Breast epithelium (tissue), 4 donors: ENCODE measurements around the gene SLC36A4. TPM values are rescaled to one million over a fixed set of nuclear protein-coding genes. Genes with fewer than 3 reads are reported as not detected.

Source experiments
- DNase-seq, 2 donors: peaks; one replicate each; pipeline ENCODE4 v3.0.0-alpha.2; 2019; ENCODE audit warnings: low spot score in 2 of 2
- H3K27ac ChIP-seq, 2 donors: fragments of 200-600 bp; sonication (generic) in 1 of 2; one replicate each; pipeline ENCODE4 v1.5.1; 2016 to 2019; ENCODE audit warnings: mild to moderate bottlenecking in 1 of 2
- H3K27me3 ChIP-seq, 2 donors: fragments of 200-600 bp; sonication (generic) in 1 of 2; one replicate each; pipeline versions ENCODE4 v1.5.1 to v1.6.0; 2017 to 2019; ENCODE audit warnings: control low read depth in 1 of 2, mild to moderate bottlenecking in 1 of 2
- H3K36me3 ChIP-seq: fragments of 200-600 bp; one replicate; pipeline ENCODE4 v1.5.1; 2019
- H3K4me1 ChIP-seq, 2 donors: fragments of 200-600 bp; sonication (generic); one replicate each; pipeline ENCODE4 v1.5.1; 2016 to 2019; ENCODE audit warnings: control low read depth in 1 of 2
- H3K4me3 ChIP-seq, 3 donors: fragments of 200-600 bp; sonication (generic); 1 replicate in 2 of 3; 2 replicates in 1 of 3; pipeline ENCODE4 v1.5.1; 2016 to 2019; ENCODE audit warnings: mild to moderate bottlenecking in 3 of 3, moderate library complexity in 2 of 3
- H3K9me3 ChIP-seq, 2 donors: fragments of 200-600 bp; sonication (generic) in 1 of 2; one replicate each; pipeline ENCODE4 v1.5.1; 2016 to 2019; ENCODE audit warnings: control low read depth in 1 of 2
- POLR2A ChIP-seq: fragments of 450-650 bp; IDR thresholded peaks from one replicate; pipeline ENCODE4 v1.6.1; 2016; ENCODE audit warnings: antibody characterized with exemption, mild to moderate bottlenecking, moderate library complexity
- POLR2AphosphoS5 ChIP-seq, 3 donors: sonication (generic); formaldehyde crosslinking; IDR thresholded peaks; one replicate each; pipeline ENCODE4 v1.6.1; 2017; ENCODE audit warnings: antibody characterized with exemption in 3 of 3
- intact Hi-C: fragments of 100-400 bp; cut with DNase I; formaldehyde crosslinking; loops from one replicate; pipeline ENCODE4 v1.15.1; 2023; ENCODE audit warnings: low total_unique reads
- total RNA-seq, 3 donors: library from RNA; depleted of rRNA; stranded (reverse); fragments of >200 nt; gene quantifications; one replicate each; pipeline ENCODE4 v1.1.0, GENCODE V29; 2016
- TF ChIP-seq, protein P1 (sequence below), 3 donors: fragments of 450-650 bp; IDR thresholded peaks; one replicate each; pipeline ENCODE4 v1.5.1; 2016 to 2017; ENCODE audit warnings: antibody characterized with exemption in 3 of 3, mild to moderate bottlenecking in 3 of 3, moderate library complexity in 3 of 3

The SLC36A4 gene
- total RNA-seq, 3 donors from 2014 or later = 19.8 to 26.3 (median 21.6) TPM

DNA sequence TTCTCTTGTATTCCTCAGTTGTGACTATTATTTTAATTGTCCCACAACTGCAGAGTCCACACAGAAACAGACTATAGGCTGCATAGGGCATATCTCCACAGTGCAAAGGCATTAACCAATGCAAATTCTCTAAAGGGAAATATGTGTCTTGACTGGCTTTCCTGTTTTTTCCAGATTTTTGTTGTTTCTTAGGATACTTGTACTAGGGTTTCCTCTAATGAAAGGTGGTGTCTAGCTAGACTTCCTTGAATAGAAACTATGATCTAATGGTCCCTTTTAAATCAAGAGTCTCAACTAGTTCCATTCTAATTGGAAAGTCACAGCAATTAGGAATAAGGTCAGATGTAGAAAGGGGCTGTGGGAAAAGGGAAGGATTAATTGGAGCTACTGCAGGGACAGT is 37.6 kb downstream of the SLC36A4 start:
- no peak for TF ChIP-seq POLR2A
- no peak for TF ChIP-seq POLR2AphosphoS5 (IDR thresholded peaks at IDR 0.05)
- TF ChIP-seq, protein P1, sequence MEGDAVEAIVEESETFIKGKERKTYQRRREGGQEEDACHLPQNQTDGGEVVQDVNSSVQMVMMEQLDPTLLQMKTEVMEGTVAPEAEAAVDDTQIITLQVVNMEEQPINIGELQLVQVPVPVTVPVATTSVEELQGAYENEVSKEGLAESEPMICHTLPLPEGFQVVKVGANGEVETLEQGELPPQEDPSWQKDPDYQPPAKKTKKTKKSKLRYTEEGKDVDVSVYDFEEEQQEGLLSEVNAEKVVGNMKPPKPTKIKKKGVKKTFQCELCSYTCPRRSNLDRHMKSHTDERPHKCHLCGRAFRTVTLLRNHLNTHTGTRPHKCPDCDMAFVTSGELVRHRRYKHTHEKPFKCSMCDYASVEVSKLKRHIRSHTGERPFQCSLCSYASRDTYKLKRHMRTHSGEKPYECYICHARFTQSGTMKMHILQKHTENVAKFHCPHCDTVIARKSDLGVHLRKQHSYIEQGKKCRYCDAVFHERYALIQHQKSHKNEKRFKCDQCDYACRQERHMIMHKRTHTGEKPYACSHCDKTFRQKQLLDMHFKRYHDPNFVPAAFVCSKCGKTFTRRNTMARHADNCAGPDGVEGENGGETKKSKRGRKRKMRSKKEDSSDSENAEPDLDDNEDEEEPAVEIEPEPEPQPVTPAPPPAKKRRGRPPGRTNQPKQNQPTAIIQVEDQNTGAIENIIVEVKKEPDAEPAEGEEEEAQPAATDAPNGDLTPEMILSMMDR (IDR thresholded peaks at IDR 0.05) = no peak
- no peak for DNase-seq
- Histone ChIP-seq H3K9me3 (peaks cover 4 to 5% of the 10 kb centered on the region in 2 donors), H3K27ac (no peak overlapping the region), H3K4me3 (no peak overlapping the region), H3K36me3 (no peaks in the 10 kb centered on the region), H3K4me1 (no peaks in the 10 kb centered on the region), H3K27me3 (no peaks in the 10 kb centered on the region)
- intact Hi-C loops = no loop called here

DNA sequence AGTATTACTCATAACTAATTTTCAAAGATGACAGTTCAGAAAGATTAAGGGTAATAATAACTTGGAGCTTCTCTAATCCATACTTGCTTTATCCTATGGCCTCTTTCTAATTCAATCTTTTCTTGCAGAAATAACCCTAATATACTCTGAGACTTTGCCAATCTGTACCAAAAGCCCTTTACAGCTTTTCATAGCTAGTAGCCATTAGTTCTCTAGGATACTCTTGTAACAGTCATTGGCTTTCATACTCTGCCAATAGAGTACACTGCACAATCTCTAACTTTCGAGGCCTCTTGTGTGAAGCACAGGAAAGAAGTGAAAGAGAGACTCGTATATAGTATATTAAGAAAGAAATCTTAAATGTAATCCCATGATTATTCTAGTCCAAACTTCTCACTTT is 38.1 kb downstream of the SLC36A4 start:
- intact Hi-C loops = no loop called here

DNA sequence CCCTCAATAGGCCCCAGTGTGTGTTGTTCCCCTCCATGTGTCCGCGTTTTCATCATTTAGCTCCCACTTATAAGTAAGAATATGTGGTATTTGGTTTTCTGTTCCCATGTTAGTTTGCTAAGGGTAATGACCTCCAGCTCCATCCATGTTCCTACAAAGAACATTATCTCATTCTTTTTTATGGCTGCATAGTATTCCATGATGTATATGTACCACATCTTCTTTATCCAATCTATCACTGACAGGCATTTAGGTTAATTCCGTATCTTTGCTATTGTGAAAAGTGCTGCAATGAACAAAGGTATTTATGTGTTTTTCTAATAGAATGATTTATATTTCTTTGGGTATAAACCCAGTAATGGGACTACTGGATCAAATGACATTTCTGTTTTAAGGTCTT is 42.1 kb downstream of the SLC36A4 start:
- DNase-seq = no peak
- H3K9me3 ChIP-seq = peaks cover 4 to 5% of the 10 kb centered on the region in 2 donors
- no peaks in the 10 kb centered on the region for H3K36me3 ChIP-seq
- intact Hi-C loops = no loop called here
- H3K4me3 ChIP-seq = no peak overlapping the region
- no peak for TF ChIP-seq POLR2A
- TF ChIP-seq, protein P1 (IDR thresholded peaks at IDR 0.05) = no peak
- H3K27ac ChIP-seq = no peak overlapping the region
- no peaks in the 10 kb centered on the region for H3K4me1 ChIP-seq
- no peaks in the 10 kb centered on the region for H3K27me3 ChIP-seq

More for the DNA sequence above, 38.1 kb downstream of the SLC36A4 start:
- Histone ChIP-seq H3K4me3 (no peak overlapping the region), H3K4me1 (no peaks in the 10 kb centered on the region), H3K27me3 (no peaks in the 10 kb centered on the region), H3K36me3 (no peaks in the 10 kb centered on the region), H3K27ac (no peak overlapping the region), H3K9me3 (peaks cover 4 to 5% of the 10 kb centered on the region in 2 donors)
- no peak for DNase-seq
- TF ChIP-seq, protein P1 (IDR thresholded peaks at IDR 0.05) = no peak
- TF ChIP-seq POLR2A = no peak
- TF ChIP-seq POLR2AphosphoS5 (IDR thresholded peaks at IDR 0.05) = no peak

DNA sequence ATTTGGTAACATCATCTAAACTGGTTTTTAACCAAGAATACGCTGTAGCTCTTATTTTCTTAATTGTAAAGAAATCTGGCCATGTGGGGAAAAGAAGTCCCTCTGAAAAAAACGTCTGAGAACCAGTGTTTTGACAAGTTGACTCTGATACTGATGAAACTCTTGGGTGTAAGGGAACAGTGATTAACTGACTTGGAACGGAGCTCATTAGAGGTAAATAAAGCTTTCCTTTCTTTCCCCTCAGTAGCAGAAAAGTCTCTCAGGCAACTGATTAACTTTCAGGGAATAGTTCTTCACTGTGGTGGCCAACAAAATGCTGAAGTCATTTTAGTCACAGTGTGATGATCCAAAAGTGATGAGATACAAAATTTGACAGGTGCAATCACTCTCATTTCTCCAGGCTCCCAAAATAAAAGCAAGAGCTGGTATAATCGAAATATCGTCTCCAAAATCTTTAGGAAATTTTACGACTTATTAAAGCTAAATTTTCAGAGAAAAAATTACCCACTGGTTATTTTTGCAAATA is 52.3 kb downstream of the SLC36A4 start:
- Histone ChIP-seq H3K27me3 (no peaks in the 10 kb centered on the region), H3K4me1 (no peaks in the 10 kb centered on the region), H3K36me3 (no peaks in the 10 kb centered on the region), H3K27ac (no peak overlapping the region), H3K9me3 (no peaks in the 10 kb centered on the region), H3K4me3 (no peak overlapping the region)
- intact Hi-C loops = no loop called here
- TF ChIP-seq, protein P1 (IDR thresholded peaks at IDR 0.05) = no peak
- no peak for TF ChIP-seq POLR2A
- no peak for TF ChIP-seq POLR2AphosphoS5 (IDR thresholded peaks at IDR 0.05)
- DNase-seq = no peak

DNA sequence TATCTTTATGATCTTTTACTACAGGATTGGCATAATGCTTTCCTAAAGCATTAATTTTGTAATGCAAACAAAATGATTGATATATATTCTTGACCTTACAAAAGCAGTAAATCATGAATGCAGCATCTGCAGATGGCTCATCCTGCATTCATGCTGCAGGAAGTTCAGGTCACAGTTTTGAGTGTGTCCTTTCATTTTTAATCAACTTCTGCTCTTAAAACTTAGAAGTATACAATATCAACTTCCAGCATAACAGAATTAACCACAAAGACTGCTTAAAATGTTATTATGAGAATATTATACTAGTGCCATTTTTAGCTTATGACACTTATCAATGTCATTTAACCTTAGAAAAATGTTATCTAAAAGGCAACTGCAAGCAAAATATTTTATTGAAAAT is 54.0 kb downstream of the SLC36A4 start:
- Histone ChIP-seq H3K27ac (no peak overlapping the region), H3K27me3 (no peaks in the 10 kb centered on the region), H3K4me1 (no peaks in the 10 kb centered on the region), H3K4me3 (no peak overlapping the region), H3K9me3 (no peaks in the 10 kb centered on the region), H3K36me3 (no peaks in the 10 kb centered on the region)
- no peak for TF ChIP-seq POLR2AphosphoS5 (IDR thresholded peaks at IDR 0.05)
- TF ChIP-seq POLR2A = no peak
- TF ChIP-seq, protein P1 (IDR thresholded peaks at IDR 0.05) = no peak
- intact Hi-C loops = no loop called here
- no peak for DNase-seq
